NCI-H1694 treated with DMSO at 0.1 percent for 48 hours (cell line): ENCODE data around the gene CRHR1.
A peak's percentile ranks its signal among the peaks of the same experiment; 100 is the strongest.

Experiments
- DNase-seq: peaks from one replicate; lab custom pipeline; 2025; lab: John Stamatoyannopoulos, UW

Gene CRHR1

DNA sequence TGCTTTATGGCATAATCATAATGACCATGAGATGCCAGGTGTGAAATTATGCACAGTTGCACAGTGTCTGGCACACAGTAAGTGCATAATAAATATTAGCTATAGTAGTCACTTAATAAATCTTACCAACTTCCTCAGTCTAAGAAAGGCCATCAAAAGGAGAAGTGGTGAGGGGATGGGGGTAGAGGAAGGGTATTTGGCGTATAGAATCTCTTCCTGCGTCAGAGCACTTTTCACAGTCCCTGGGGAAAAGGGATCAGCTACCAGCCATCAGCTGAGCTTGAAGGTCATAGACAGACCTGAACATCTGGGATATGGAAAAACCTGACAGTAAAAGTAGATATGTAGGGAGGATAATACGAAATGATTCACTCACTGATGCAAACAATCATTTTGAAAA lies 5.8 kb downstream of the CRHR1 start:
- peak; percentile 19 for DNase-seq

GRCh38 chr17:45790296-45790922 lies 6.3 kb downstream of the CRHR1 start:
- DNase-seq, result no peak

- no peak for DNase-seq
Observed at GRCh38 chr17:45791041-45791582, 7.0 kb downstream of the CRHR1 start.

GRCh38 chr17:45791935-45792334 lies 7.8 kb downstream of the CRHR1 start:
- no peak for DNase-seq

DNA sequence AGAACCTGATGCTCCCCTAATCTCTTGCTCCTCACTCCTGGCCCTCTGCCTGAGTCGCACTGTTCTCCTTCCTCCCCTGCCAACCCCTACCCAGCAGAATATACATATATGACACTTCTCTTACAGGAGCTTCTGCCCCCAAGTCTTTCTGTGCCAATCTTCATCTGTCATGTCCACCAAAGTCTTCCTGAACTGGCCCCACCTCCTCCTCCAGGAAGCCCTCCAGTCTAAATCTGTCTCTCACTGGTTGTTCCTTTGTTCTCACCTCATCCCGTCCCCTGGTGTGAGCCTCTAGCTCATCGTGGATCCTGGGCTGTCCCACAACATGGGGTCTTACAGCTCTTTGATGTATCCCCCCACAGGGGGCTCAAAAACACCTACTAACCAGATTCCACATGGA lies 8.3 kb downstream of the CRHR1 start:
- no peak for DNase-seq

DNA sequence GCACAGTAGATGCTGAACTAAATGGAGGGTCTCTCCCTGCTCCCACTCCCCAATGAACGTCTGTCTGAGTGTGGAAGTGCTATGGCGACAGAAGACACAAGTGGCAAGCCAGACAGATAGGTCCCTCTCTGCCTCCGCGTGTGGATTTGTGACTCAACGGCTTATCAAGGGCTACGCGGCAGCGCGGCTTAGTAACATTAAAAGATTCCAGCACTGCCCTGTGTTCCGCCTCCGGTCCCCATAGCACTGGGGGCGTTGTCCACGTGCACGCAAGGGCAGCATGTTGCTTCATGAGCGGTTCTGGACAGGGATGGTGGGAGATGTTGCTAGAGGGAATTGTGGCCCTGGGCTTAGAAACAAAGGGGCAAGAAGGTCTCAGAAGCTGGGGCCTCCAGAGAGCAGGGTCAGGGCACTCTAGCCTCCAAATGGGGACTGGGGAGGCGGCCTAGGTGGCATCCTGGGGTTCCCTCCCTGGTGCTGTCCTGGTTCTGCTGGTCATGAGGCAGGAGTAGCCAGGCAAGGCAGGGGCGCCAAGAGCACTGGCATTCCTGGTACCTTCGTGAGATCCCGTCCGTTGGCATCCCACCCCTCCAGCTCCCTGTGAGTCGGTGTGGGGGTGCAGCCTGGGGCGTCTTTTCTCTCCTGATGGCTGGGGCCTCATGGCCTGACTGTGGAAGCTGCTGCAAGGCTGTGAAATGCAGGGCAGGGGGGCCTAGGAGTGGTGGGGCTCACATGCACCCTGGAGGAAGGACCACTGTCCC lies 9.1 kb downstream of the CRHR1 start:
- DNase-seq, result no peak

GRCh38 chr17:45793999-45794540 lies 9.9 kb downstream of the CRHR1 start:
- no peak for DNase-seq

GRCh38 chr17:45794840-45795239 lies 10.7 kb downstream of the CRHR1 start:
- no peak for DNase-seq

GRCh38 chr17:45800816-45801215 lies 16.7 kb downstream of the CRHR1 start:
- DNase-seq, result no peak

- DNase-seq, result no peak
Observed at GRCh38 chr17:45801421-45801820, 17.3 kb downstream of the CRHR1 start.

GRCh38 chr17:45808845-45809244 lies 24.7 kb downstream of the CRHR1 start:
- DNase-seq, result no peak

- DNase-seq, result peak; percentile 83
Observed at GRCh38 chr17:45809499-45809898, 25.4 kb downstream of the CRHR1 start.

- DNase-seq, result peak; percentile 56
Observed at GRCh38 chr17:45812102-45812501, 28.0 kb downstream of the CRHR1 start.

- DNase-seq, result no peak
Observed at GRCh38 chr17:45813048-45813725, 29.1 kb downstream of the CRHR1 start.

DNA sequence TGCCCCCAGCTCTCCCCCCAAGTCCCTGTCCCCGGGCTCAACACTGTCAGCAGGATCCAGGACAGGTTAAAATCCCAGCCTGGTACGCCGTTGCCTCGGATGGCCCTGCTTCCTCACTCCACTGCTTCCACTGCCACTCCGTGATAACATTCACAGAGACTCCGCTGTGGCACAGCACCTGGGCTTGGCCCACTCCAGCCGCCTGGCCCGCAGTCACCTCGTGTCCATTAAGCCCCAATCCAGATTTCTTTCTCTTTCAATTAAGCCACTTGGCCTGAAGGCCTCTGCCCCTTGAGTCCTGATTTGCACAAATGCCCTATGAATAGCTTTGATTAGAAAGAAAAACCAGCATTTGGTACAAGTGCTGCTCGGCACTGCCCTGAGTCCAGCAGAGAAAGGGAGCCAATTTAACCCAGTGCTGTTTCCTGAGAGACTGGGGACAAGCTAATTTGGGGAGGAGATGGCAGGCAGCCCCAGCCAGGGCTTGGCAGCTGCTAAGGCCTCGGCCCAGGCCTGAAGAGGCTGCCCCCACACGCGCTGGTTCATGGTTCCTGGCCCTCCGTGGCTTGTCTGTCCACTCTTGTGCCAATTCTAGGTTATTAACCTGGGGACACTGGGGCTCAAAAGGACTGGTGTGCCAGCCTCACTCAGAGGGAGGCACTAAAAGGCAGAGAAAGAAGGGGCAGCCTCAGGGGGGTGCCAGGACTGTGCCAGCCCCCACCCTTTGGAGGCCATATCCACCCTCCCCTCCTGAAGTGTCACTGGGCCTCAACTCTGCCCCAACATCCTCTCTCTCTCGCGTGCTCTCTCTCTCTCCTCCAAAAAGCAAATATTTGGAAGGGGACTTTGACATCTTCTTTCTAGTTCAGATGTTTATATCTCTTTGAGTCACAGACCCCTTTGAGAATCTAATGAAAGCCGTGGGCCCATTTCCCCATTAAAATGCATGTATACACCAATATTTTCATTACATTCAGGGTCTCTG lies 30.8 kb downstream of the CRHR1 start:
- DNase-seq, result no peak

- no peak for DNase-seq
Observed at GRCh38 chr17:45815752-45816151, 31.6 kb downstream of the CRHR1 start.

DNA sequence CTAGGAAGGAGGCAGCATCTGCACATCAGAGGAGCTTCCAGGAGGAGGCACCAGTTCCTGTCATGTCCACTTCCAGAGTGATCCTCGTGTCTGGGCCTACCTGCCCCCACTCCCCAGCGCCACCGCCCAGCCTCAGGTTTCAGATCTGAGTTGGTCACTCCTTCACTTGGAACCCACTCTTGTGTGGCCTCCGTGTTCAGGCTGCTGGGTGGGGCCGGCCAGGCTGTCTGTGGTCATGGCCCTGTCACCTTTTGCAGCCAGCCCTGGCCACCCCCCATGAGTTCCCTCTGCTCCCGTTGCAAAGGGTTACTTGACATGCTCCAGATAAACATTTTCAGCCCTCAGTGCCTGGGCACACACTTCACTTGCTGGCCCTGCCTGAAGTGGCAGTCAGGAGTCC lies 33.9 kb downstream of the CRHR1 start:
- no peak for DNase-seq

GRCh38 chr17:45818699-45819098 lies 34.6 kb downstream of the CRHR1 start:
- DNase-seq, result no peak

DNA sequence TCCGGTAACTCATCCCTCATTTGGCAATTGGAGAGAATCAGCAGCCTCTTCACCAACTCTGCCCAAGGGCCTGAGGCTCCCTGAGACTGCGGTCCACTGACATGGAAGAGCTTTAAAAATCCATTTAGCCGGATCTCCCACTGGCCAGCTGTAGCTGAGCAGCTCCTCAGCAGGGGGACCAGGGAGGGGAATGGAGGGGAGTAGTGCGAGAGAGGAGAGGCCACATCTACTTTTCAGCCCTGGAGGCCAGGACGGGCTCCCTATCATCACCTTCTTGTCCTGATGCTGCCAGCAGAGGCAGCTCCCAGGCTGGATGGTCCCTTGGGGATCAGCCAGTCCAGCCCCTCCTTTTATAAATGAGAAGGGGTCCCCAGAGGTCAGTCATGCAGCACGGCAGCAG lies 35.5 kb downstream of the CRHR1 start:
- no peak for DNase-seq

GRCh38 chr17:45820052-45820780 lies 36.1 kb downstream of the CRHR1 start:
- DNase-seq, result no peak

DNA sequence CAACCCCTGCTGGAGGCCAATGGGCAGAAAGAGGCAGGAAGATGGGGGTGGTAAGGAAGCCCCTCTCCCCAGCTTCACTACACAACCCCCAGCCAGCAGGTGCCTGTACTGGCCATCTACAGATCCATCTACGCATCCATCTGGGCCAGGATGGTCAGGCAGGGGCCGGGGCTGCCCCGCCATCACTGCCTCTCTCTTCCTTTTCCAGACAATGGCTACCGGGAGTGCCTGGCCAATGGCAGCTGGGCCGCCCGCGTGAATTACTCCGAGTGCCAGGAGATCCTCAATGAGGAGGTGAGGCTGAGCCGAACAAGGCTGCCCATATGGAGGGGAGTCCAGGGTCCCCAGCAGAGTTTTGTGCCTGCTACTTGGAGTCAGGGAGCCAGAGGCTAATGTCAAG lies 37.0 kb downstream of the CRHR1 start:
- no peak for DNase-seq
